Ovary (tissue), 9 donors: ENCODE measurements around the gene RSPH9. TPM values are rescaled to one million over a fixed set of nuclear protein-coding genes. Genes with fewer than 3 reads are reported as not detected.

Experiments used
- DNase-seq, 5 donors: peaks; one replicate each; pipeline ENCODE4 v3.0.0-alpha.2; 2019 to 2020
- H3K27ac ChIP-seq, 2 donors: fragments of 200-600 bp; one replicate each; pipeline versions ENCODE4 v1.5.1 to v1.8.0; 2019 to 2022
- H3K27me3 ChIP-seq: fragments of 200-600 bp; one replicate; pipeline ENCODE4 v1.8.0; 2022
- H3K36me3 ChIP-seq: fragments of 200-600 bp; sonication (generic); one replicate; pipeline ENCODE4 v1.5.1; 2019
- H3K4me1 ChIP-seq: one replicate; pipeline ENCODE4 v1.8.1; 2013; ENCODE audit warnings: mild to moderate bottlenecking, moderate library complexity; ENCODE audit not compliant: insufficient read depth
- H3K4me3 ChIP-seq: fragments of 200-600 bp; sonication (generic); one replicate; pipeline ENCODE4 v1.5.1; 2017
- H3K9me3 ChIP-seq, 2 donors: fragments of 200-600 bp in 1 of 2; sonication (generic) in 1 of 2; one replicate each; pipeline versions ENCODE4 v1.5.1 to v1.8.1; 2013 to 2019; ENCODE audit warnings: mild to moderate bottlenecking in 1 of 2, moderate library complexity in 1 of 2
- CTCF ChIP-seq, 3 donors: fragments of 450-650 bp in 2 of 3; fragments of 200-600 bp in 1 of 3; IDR thresholded peaks; one replicate each; pipeline versions ENCODE4 v1.5.1 to v1.8.0; 2016 to 2022; ENCODE audit warnings: antibody characterized with exemption in 3 of 3, mild to moderate bottlenecking in 1 of 3
- EP300 ChIP-seq: sonication (generic); formaldehyde crosslinking; IDR thresholded peaks from one replicate; pipeline ENCODE4 v1.6.1; 2017; ENCODE audit warnings: antibody characterized with exemption
- POLR2A ChIP-seq: fragments of 450-650 bp; IDR thresholded peaks from one replicate; pipeline ENCODE4 v1.6.1; 2017; ENCODE audit warnings: antibody characterized with exemption, mild to moderate bottlenecking, moderate library complexity
- WGBS, 3 donors: extraction: QIAGEN DNeasy Blood & Tissue Kit in 1 of 3; methylation state at CpG; one replicate each; pipeline versions ENCODE4 v1.1.5 to v1.1.7; 2013 to 2017; 5-methylcytosine and 5-hydroxymethylcytosine counted together
- intact Hi-C, 4 donors: fragments of 100-400 bp; cut with DNase I; formaldehyde crosslinking; loops; one replicate each; pipeline versions ENCODE4 v1.11.0 to v1.15.1; 2022 to 2023
- polyA plus RNA-seq, 2 donors: library from polyadenylated mRNA; stranded (reverse); fragments of 200-250 nt in 1 of 2; fragments of 350-450 nt in 1 of 2; fragmentation: Illumina TruSeq in 1 of 2; extraction: RNeasy Lipid Tissue Mini Kit (QIAGEN cat#74804) in 1 of 2; gene quantifications; one replicate each; pipeline ENCODE4 v1.2.3, GENCODE V29; 2013 to 2014
- total RNA-seq, 7 donors: library from RNA; depleted of rRNA in 2 of 7; stranded (reverse); fragments of >200 nt in 2 of 7; fragmentation: NEBNext Ultra II Directional in 3 of 7; extraction: Animal tissue kit (Norgen Biotek cat#: 25700) in 3 of 7; gene quantifications; one replicate each; pipeline versions ENCODE4 v1.1.0 to v1.2.4, GENCODE V29; 2016 to 2023
- donor health status: DM: no; HTN: no; CAD: no; lungs with moderate emphysema.
- donor health status: DM: no; HTN: no; CAD: no.
- donor health status: Bipolar disorder and iron deficiency.
- donor health status: DM: yes; HTN: yes; CAD: no.
- donor health status: DM: no; HTN: no; CAD: no.
- donor health status: DM: yes; HTN: yes; CAD: no.

RSPH9 gene
- total and polyA plus RNA-seq, 9 donors: 0.20 to 4.7 (median 0.44) TPM; not detected in 1

- H3K36me3 ChIP-seq: no peaks in the 10 kb centered on the region
- 86 to 90% (median 87%) methylated on average over 8 of the region's 8 CpGs for WGBS, 3 donors
- intact Hi-C loops: no loop called here
- no peak overlapping the region for H3K4me3 ChIP-seq
- H3K9me3 ChIP-seq: no peaks in the 10 kb centered on the region
- DNase-seq: peak in 1 of 5 donors; percentile 38
- H3K27ac ChIP-seq: no peak overlapping the region
- no peaks in the 10 kb centered on the region for H3K27me3 ChIP-seq
- peaks cover 13% of the 10 kb centered on the region for H3K4me1 ChIP-seq
- TF ChIP-seq CTCF (IDR thresholded peaks at IDR 0.05) (no peak), EP300 (no peak), POLR2A (no peak)
These were observed 26.4 kb downstream of the RSPH9 start for GRCh38 chr6:43671011-43671800.

DNA sequence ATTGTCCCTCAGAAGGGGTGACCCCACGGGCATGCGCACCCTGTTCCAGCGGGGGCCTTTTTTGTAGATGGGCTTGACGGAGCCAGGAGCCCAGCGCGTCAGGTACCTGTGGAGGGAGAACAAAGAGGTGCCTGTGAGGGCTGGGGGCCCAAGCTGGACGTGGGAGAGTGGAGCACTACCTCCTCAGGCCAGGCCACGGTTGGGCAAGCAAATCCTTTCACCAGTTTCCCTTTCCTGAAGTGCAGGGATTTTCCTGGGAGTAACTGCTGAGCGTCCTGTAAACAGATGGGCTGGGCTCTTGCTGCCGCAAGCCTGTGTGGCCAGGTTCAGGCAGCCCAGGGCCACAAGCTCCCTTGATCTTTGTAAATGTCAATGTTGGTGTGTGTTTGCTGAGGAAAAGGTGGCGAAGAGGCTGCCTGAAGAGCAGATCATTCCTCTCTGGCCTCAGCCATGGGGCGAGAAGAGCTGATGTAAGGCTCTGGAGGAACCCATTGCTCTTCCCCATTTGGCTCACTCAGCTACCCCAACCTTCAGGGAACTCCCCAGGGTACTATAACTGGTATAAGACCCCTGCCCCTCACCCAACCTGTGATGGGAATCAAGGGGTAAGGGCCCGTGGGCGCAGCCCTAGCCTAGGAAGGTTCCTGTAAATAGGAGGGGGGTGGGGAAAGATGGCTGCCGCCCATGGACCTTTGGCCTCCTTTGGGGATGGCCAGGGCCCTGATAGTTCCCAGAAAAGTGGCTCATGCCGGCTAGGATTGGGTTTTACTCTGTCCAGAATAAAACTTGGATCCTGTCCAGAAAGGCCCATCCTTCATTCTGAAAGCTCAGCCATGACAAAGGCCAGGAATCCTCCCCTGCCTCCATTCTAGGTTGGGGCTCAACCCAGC lies 27.2 kb downstream of the RSPH9 start:
- H3K4me1 ChIP-seq: peaks cover 13% of the 10 kb centered on the region
- peak in 3 of 5 donors; percentile 30 to 38 (median 34) for DNase-seq
- no peaks in the 10 kb centered on the region for H3K36me3 ChIP-seq
- no peaks in the 10 kb centered on the region for H3K27me3 ChIP-seq
- TF ChIP-seq CTCF (IDR thresholded peaks at IDR 0.05): no peak
- TF ChIP-seq EP300: no peak
- TF ChIP-seq POLR2A: no peak
- 72 to 82% (median 81%) methylated on average over 16 of the region's 16 CpGs for WGBS, 3 donors
- no peaks in the 10 kb centered on the region for H3K9me3 ChIP-seq
- peak overlapping the region in 1 of 2 donors; percentile 0 for H3K27ac ChIP-seq
- intact Hi-C loops: no loop called here
- no peak overlapping the region for H3K4me3 ChIP-seq

GRCh38 chr6:43673444-43674084 lies 28.7 kb downstream of the RSPH9 start:
- Histone ChIP-seq H3K4me1 (peaks cover 8% of the 10 kb centered on the region), H3K27ac (no peak overlapping the region), H3K27me3 (no peaks in the 10 kb centered on the region), H3K4me3 (no peak overlapping the region), H3K9me3 (no peaks in the 10 kb centered on the region), H3K36me3 (no peaks in the 10 kb centered on the region)
- no peak for TF ChIP-seq CTCF (IDR thresholded peaks at IDR 0.05)
- no peak for TF ChIP-seq EP300
- TF ChIP-seq POLR2A: no peak
- WGBS, 3 donors: 44 to 53% (median 50%) methylated on average over 15 of the region's 15 CpGs
- peak in 3 of 5 donors; percentile 52 to 68 (median 58) for DNase-seq
- intact Hi-C loops: no loop called here

GRCh38 chr6:43674291-43674690 lies 29.5 kb downstream of the RSPH9 start:
- Histone ChIP-seq H3K36me3 (no peaks in the 10 kb centered on the region), H3K27ac (no peak overlapping the region), H3K9me3 (no peaks in the 10 kb centered on the region), H3K4me3 (no peak overlapping the region), H3K4me1 (peaks cover 5% of the 10 kb centered on the region), H3K27me3 (no peaks in the 10 kb centered on the region)
- intact Hi-C loops: no loop called here
- TF ChIP-seq POLR2A: no peak
- TF ChIP-seq CTCF (IDR thresholded peaks at IDR 0.05): no peak
- no peak for TF ChIP-seq EP300
- DNase-seq: no peak
- WGBS, 3 donors: 90 to 96% (median 94%) methylated on average over 2 of the region's 2 CpGs
